HG03045 (cell line): ENCODE measurements around the gene ASB11.

Source experiments
- ATAC-seq: cut with Tn5 transposase; IDR thresholded peaks from one replicate; pipeline ENCODE4 v1.9.1; 2021; ENCODE audit warnings: mild to moderate bottlenecking, moderate library complexity; ENCODE audit not compliant: unreplicated experiment

ASB11 gene

GRCh38 chrX:15235001-15235400, 80.4 kb downstream of the ASB11 start:
- no peak for ATAC-seq

GRCh38 chrX:15233416-15234015, 81.9 kb downstream of the ASB11 start:
- no peak for ATAC-seq
